Retinal pigment epithelial cell (primary cell): Measurements from ENCODE around the gene WDR7.

Experiments
- DNase-seq: peaks from one replicate; pipeline ENCODE4 v3.0.0-alpha.2; 2010; ENCODE audit warnings: low read depth
- H3K4me3 ChIP-seq: 2 replicates; pipeline ENCODE4 v1.5.1; 2011; ENCODE audit warnings: mild to moderate bottlenecking, low read length, control low read depth, moderate library complexity
- CTCF ChIP-seq: conservative IDR thresholded peaks from 2 replicates; pipeline ENCODE4 v1.5.1; 2011; ENCODE audit warnings: low read depth, low read length, control low read depth, inconsistent platforms

WDR7 gene

GRCh38 chr18:56999823-57000222 is 348.7 kb downstream of the WDR7 start:
- no peak overlapping the region for H3K4me3 ChIP-seq
- no peak for DNase-seq
- TF ChIP-seq CTCF: no peak

GRCh38 chr18:57002627-57003026 is 351.5 kb downstream of the WDR7 start:
- no peak overlapping the region for H3K4me3 ChIP-seq
- DNase-seq: no peak
- TF ChIP-seq CTCF: no peak

GRCh38 chr18:57003342-57003741 is 352.2 kb downstream of the WDR7 start:
- no peak for TF ChIP-seq CTCF
- H3K4me3 ChIP-seq: no peak overlapping the region
- DNase-seq: no peak

- DNase-seq: peak; percentile 3
- H3K4me3 ChIP-seq: no peak overlapping the region
- no peak for TF ChIP-seq CTCF
These were observed 353.4 kb downstream of the WDR7 start for GRCh38 chr18:57004366-57005121.

- no peak for DNase-seq
- no peak for TF ChIP-seq CTCF
These were observed 357.0 kb downstream of the WDR7 start for GRCh38 chr18:57008001-57008686.

GRCh38 chr18:57009844-57010243 is 358.7 kb downstream of the WDR7 start:
- DNase-seq: no peak
- no peak overlapping the region for H3K4me3 ChIP-seq
- TF ChIP-seq CTCF: no peak

More at GRCh38 chr18:57008001-57008686, 357.0 kb downstream of the WDR7 start:
- H3K4me3 ChIP-seq: no peak overlapping the region
